RWPE2 (cell line): ENCODE results near the gene TRPC4AP.
A peak's percentile ranks its signal among the peaks of the same experiment; 100 is the strongest.

Source experiments
- ATAC-seq: fragments of 200-7000 bp; cut with Tn5 transposase; 3 replicates; pipeline ENCODE4 v1.9.1; 2021; ENCODE audit warnings: low read depth
- DNase-seq: peaks from one replicate; pipeline ENCODE4 v3.0.0-alpha.2; 2020; ENCODE audit warnings: low spot score
- H3K27ac ChIP-seq: fragments of 450-650 bp; 2 replicates; pipeline ENCODE4 v1.5.1; 2017; ENCODE audit warnings: mild to moderate bottlenecking; ENCODE audit not compliant: poor library complexity, severe bottlenecking
- H3K27me3 ChIP-seq: fragments of 250-450 bp; sonication (Bioruptor Pico); 2 replicates; pipeline ENCODE4 v1.5.1; 2021; ENCODE audit warnings: mild to moderate bottlenecking, moderate library complexity; ENCODE audit not compliant: insufficient read depth, poor library complexity, severe bottlenecking
- H3K36me3 ChIP-seq: fragments of 250-450 bp; sonication (Bioruptor Pico); 2 replicates; pipeline ENCODE4 v1.5.1; 2020; ENCODE audit warnings: low read depth, mild to moderate bottlenecking, moderate library complexity
- H3K4me1 ChIP-seq: fragments of 250-450 bp; sonication (Bioruptor Pico); 2 replicates; pipeline ENCODE4 v1.5.1; 2021; ENCODE audit warnings: mild to moderate bottlenecking, moderate library complexity; ENCODE audit not compliant: insufficient read depth, poor library complexity, severe bottlenecking
- H3K4me3 ChIP-seq: fragments of 250-450 bp; sonication (Bioruptor Pico); 2 replicates; pipeline ENCODE4 v1.5.1; 2021; ENCODE audit warnings: mild to moderate bottlenecking, moderate library complexity; ENCODE audit not compliant: severe bottlenecking
- H3K9me3 ChIP-seq: fragments of 250-450 bp; sonication (Bioruptor Pico); 2 replicates; pipeline ENCODE4 v1.5.1; 2021; ENCODE audit warnings: mild to moderate bottlenecking, moderate library complexity; ENCODE audit not compliant: severe bottlenecking
- TF ChIP-seq, protein P1 (sequence below): fragments of 450-650 bp; IDR thresholded peaks from one replicate; pipeline ENCODE4 v1.5.1; 2017; ENCODE audit warnings: mild to moderate bottlenecking, moderate library complexity; ENCODE audit not compliant: poor library complexity, severe bottlenecking

Gene TRPC4AP

DNA sequence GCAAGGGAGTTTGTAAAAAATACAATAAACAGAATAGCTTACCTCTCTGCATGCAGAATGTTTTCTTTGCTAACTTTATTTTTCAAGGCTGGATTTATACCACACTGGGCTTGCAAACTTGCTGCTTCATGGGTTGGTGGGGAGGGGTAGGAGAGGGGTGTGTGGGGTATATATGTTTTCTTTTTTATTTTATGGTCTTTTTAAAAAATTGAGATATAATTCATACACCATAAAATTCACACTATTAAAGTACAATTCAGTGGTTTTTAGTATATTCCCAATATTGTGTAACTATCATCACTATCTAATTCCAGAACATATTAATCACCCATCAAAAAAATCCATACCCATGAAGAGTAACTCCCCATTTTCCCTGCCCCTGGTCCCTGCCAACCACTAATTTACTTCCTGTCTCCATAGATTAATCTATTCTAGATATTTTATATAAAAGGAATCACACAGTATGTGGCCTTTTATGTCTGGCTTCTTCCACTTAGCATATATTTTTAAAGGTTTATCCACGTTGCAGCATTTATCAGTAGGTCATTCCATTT is 14.3 kb upstream of the TRPC4AP start:
- peak; percentile 51 for DNase-seq
- H3K36me3 ChIP-seq: no peaks in the 10 kb centered on the region
- H3K27ac ChIP-seq: peak overlapping the region; percentile 0
- H3K27me3 ChIP-seq: no peaks in the 10 kb centered on the region
- H3K4me3 ChIP-seq: no peak overlapping the region
- peak; percentile 9; the same call in 1 of the 3 replicates for ATAC-seq
- TF ChIP-seq, protein P1, sequence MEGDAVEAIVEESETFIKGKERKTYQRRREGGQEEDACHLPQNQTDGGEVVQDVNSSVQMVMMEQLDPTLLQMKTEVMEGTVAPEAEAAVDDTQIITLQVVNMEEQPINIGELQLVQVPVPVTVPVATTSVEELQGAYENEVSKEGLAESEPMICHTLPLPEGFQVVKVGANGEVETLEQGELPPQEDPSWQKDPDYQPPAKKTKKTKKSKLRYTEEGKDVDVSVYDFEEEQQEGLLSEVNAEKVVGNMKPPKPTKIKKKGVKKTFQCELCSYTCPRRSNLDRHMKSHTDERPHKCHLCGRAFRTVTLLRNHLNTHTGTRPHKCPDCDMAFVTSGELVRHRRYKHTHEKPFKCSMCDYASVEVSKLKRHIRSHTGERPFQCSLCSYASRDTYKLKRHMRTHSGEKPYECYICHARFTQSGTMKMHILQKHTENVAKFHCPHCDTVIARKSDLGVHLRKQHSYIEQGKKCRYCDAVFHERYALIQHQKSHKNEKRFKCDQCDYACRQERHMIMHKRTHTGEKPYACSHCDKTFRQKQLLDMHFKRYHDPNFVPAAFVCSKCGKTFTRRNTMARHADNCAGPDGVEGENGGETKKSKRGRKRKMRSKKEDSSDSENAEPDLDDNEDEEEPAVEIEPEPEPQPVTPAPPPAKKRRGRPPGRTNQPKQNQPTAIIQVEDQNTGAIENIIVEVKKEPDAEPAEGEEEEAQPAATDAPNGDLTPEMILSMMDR: no peak
- H3K9me3 ChIP-seq: no peaks in the 10 kb centered on the region
- H3K4me1 ChIP-seq: peaks cover 25% of the 10 kb centered on the region

DNA sequence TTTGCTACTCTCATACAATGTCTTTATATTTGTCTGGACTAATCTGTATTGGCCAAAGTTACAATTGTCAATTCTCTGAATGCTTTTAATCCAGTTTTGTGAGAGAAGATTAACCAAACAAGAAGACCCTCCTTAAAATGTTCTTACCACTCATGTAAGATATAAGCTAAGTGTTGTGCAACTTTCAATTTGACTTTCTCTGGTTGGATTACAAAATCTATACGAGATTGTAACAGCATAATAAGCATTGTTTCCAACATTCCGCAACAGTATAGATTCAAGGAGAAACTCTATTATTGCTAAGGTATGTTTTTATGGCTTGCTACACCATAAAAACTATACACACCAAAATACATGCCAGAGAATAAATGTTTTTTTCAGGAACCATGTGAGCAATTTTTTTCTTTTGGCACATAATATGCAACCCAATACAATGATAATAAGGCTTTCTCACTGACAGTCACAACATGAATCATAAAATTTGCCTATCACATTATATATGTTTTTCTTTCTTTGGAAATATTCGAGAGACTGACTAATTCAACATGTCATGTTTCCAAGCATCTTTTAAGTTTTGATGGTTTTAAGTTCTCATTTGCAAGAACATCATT is 12.2 kb upstream of the TRPC4AP start:
- Histone ChIP-seq H3K9me3 (no peaks in the 10 kb centered on the region), H3K4me1 (peaks cover 15% of the 10 kb centered on the region), H3K27ac (no peak overlapping the region), H3K36me3 (no peaks in the 10 kb centered on the region), H3K27me3 (no peaks in the 10 kb centered on the region), H3K4me3 (no peak overlapping the region)
- DNase-seq (no peak), ATAC-seq (no peak)
- TF ChIP-seq, protein P1: no peak

DNA sequence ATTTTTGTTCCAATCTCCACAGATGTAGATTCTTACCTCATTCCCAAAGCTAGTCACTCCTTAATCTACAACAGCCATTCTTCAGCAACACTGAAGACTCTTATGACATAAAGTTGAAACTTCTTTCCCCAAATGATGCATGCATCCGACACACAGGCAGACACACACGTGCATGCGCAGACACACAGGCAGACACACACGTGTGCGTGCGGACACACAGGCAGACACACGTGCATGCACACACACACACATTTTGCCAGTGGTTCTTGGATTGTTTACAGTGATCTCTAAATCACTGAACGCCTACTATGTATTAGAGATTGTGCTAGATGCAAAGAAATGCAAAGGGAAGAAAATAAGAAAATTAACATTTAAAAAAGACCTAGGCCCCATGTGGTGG is 9.0 kb upstream of the TRPC4AP start:
- DNase-seq (peak; percentile 33), ATAC-seq (no peak)
- TF ChIP-seq, protein P1: no peak
- Histone ChIP-seq H3K36me3 (no peaks in the 10 kb centered on the region), H3K9me3 (no peaks in the 10 kb centered on the region), H3K27ac (no peak overlapping the region), H3K4me3 (no peak overlapping the region), H3K27me3 (no peaks in the 10 kb centered on the region), H3K4me1 (peaks cover 1% of the 10 kb centered on the region)

GRCh38 chr20:35093267-35093884 is 769 bp upstream of the TRPC4AP start:
- Histone ChIP-seq H3K27ac (peak overlapping the region; percentile 76), H3K4me1 (peaks cover 27% of the 10 kb centered on the region)
- DNase-seq: no peak

More at GRCh38 chr20:35093267-35093884, 769 bp upstream of the TRPC4AP start:
- TF ChIP-seq, protein P1: no peak
- Histone ChIP-seq H3K9me3 (no peaks in the 10 kb centered on the region), H3K4me3 (no peak overlapping the region), H3K27me3 (no peaks in the 10 kb centered on the region), H3K36me3 (peaks cover 6% of the 10 kb centered on the region)
- ATAC-seq: peak; percentile 33
